Body of pancreas (tissue), 4 donors: ENCODE measurements around the gene CELF1.

Experiments
- POLR2A ChIP-seq, 3 donors: fragments of 450-650 bp; IDR thresholded peaks; one replicate each; pipeline ENCODE4 v1.6.1; 2016; ENCODE audit warnings: antibody characterized with exemption in 3 of 3, mild to moderate bottlenecking in 2 of 3
- TF ChIP-seq, protein P1 (sequence below), 7 experiments: fragments of 450-650 bp in 4 of 7; fragments of 200-600 bp in 3 of 7; sonication (generic) in 3 of 7; IDR thresholded peaks; one replicate each; pipeline ENCODE4 v1.5.1; 2016 to 2019; ENCODE audit warnings: antibody characterized with exemption in 7 of 7

GRCh38 chr11:47508240-47508957 lies 44.5 kb downstream of the CELF1 start:
- TF ChIP-seq, protein P1, sequence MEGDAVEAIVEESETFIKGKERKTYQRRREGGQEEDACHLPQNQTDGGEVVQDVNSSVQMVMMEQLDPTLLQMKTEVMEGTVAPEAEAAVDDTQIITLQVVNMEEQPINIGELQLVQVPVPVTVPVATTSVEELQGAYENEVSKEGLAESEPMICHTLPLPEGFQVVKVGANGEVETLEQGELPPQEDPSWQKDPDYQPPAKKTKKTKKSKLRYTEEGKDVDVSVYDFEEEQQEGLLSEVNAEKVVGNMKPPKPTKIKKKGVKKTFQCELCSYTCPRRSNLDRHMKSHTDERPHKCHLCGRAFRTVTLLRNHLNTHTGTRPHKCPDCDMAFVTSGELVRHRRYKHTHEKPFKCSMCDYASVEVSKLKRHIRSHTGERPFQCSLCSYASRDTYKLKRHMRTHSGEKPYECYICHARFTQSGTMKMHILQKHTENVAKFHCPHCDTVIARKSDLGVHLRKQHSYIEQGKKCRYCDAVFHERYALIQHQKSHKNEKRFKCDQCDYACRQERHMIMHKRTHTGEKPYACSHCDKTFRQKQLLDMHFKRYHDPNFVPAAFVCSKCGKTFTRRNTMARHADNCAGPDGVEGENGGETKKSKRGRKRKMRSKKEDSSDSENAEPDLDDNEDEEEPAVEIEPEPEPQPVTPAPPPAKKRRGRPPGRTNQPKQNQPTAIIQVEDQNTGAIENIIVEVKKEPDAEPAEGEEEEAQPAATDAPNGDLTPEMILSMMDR (IDR thresholded peaks at IDR 0.05) = no peak
- no peak for TF ChIP-seq POLR2A (IDR thresholded peaks at IDR 0.05)
